HEK293 (cell line): ENCODE data around the gene CHCHD5.

Experiments
- YY1 ChIP-seq: fragments of 450-650 bp; formaldehyde crosslinking; IDR thresholded peaks from 2 replicates; pipeline ENCODE4 v1.5.1; 2018; ENCODE audit warnings: missing biosample characterization, missing genetic modification characterization
- ZNF311 ChIP-seq: fragments of 450-650 bp; formaldehyde crosslinking; IDR thresholded peaks from 2 replicates; pipeline ENCODE4 v1.5.1; 2017; ENCODE audit warnings: missing biosample characterization, missing genetic modification characterization, borderline replicate concordance
- ZNF510 ChIP-seq: fragments of 450-650 bp; formaldehyde crosslinking; IDR thresholded peaks from 2 replicates; pipeline ENCODE4 v1.5.1; 2018; ENCODE audit warnings: mild to moderate bottlenecking, missing genetic modification characterization, missing biosample characterization; ENCODE audit not compliant: insufficient replicate concordance
- ZNF548 ChIP-seq: fragments of 450-650 bp; formaldehyde crosslinking; IDR thresholded peaks from 2 replicates; pipeline ENCODE4 v1.5.1; 2016; ENCODE audit warnings: missing biosample characterization, missing genetic modification characterization
- TF ChIP-seq, protein P1 (sequence below): fragments of 450-650 bp; formaldehyde crosslinking; IDR thresholded peaks from 2 replicates; pipeline ENCODE4 v1.5.1; 2016; ENCODE audit warnings: missing biosample characterization, missing genetic modification characterization, low read depth
- TF ChIP-seq, protein P2 (sequence below): fragments of 450-650 bp; formaldehyde crosslinking; IDR thresholded peaks from 2 replicates; pipeline ENCODE4 v1.5.1; 2016; ENCODE audit warnings: missing biosample characterization, missing genetic modification characterization
- TF ChIP-seq, protein P3 (sequence below): fragments of 450-650 bp; formaldehyde crosslinking; IDR thresholded peaks from 2 replicates; pipeline ENCODE4 v1.5.1; 2016; ENCODE audit warnings: missing biosample characterization, missing genetic modification characterization

DNA sequence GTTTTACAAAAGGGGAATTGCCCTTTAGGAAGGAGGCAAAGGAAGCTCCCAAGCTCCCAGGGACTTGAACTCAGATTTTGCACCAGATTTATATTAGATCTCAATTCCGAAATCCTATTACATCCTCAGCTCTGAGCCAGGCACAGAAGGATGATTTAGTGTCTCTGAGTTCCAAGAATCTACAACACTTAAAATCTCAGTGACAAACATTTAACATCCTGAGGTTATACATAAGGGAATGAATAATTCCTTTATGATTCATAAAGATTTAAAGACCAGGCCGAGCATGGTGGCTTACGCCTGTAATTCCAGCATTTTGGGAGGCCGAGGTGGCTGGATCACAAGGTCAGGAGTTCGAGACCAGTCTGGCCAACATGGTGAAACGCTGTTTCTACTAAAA lies 44.8 kb downstream of the CHCHD5 start:
- TF ChIP-seq, protein P1, sequence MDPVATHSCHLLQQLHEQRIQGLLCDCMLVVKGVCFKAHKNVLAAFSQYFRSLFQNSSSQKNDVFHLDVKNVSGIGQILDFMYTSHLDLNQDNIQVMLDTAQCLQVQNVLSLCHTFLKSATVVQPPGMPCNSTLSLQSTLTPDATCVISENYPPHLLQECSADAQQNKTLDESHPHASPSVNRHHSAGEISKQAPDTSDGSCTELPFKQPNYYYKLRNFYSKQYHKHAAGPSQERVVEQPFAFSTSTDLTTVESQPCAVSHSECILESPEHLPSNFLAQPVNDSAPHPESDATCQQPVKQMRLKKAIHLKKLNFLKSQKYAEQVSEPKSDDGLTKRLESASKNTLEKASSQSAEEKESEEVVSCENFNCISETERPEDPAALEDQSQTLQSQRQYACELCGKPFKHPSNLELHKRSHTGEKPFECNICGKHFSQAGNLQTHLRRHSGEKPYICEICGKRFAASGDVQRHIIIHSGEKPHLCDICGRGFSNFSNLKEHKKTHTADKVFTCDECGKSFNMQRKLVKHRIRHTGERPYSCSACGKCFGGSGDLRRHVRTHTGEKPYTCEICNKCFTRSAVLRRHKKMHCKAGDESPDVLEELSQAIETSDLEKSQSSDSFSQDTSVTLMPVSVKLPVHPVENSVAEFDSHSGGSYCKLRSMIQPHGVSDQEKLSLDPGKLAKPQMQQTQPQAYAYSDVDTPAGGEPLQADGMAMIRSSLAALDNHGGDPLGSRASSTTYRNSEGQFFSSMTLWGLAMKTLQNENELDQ (tag by site-specific recombination): no peak
- TF ChIP-seq ZNF311 (tag by site-specific recombination): no peak
- no peak for TF ChIP-seq YY1 (tag by site-specific recombination)
- TF ChIP-seq, protein P2, sequence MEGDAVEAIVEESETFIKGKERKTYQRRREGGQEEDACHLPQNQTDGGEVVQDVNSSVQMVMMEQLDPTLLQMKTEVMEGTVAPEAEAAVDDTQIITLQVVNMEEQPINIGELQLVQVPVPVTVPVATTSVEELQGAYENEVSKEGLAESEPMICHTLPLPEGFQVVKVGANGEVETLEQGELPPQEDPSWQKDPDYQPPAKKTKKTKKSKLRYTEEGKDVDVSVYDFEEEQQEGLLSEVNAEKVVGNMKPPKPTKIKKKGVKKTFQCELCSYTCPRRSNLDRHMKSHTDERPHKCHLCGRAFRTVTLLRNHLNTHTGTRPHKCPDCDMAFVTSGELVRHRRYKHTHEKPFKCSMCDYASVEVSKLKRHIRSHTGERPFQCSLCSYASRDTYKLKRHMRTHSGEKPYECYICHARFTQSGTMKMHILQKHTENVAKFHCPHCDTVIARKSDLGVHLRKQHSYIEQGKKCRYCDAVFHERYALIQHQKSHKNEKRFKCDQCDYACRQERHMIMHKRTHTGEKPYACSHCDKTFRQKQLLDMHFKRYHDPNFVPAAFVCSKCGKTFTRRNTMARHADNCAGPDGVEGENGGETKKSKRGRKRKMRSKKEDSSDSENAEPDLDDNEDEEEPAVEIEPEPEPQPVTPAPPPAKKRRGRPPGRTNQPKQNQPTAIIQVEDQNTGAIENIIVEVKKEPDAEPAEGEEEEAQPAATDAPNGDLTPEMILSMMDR (tag by site-specific recombination): no peak
- no peak for TF ChIP-seq ZNF510
- no peak for TF ChIP-seq ZNF548 (tag by site-specific recombination)
- TF ChIP-seq, protein P3, sequence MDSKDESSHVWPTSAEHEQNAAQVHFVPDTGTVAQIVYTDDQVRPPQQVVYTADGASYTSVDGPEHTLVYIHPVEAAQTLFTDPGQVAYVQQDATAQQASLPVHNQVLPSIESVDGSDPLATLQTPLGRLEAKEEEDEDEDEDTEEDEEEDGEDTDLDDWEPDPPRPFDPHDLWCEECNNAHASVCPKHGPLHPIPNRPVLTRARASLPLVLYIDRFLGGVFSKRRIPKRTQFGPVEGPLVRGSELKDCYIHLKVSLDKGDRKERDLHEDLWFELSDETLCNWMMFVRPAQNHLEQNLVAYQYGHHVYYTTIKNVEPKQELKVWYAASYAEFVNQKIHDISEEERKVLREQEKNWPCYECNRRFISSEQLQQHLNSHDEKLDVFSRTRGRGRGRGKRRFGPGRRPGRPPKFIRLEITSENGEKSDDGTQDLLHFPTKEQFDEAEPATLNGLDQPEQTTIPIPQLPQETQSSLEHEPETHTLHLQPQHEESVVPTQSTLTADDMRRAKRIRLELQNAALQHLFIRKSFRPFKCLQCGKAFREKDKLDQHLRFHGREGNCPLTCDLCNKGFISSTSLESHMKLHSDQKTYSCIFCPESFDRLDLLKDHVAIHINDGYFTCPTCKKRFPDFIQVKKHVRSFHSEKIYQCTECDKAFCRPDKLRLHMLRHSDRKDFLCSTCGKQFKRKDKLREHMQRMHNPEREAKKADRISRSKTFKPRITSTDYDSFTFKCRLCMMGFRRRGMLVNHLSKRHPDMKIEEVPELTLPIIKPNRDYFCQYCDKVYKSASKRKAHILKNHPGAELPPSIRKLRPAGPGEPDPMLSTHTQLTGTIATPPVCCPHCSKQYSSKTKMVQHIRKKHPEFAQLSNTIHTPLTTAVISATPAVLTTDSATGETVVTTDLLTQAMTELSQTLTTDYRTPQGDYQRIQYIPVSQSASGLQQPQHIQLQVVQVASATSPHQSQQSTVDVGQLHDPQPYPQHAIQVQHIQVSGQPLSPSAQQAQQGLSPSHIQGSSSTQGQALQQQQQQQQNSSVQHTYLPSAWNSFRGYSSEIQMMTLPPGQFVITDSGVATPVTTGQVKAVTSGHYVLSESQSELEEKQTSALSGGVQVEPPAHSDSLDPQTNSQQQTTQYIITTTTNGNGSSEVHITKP (tag by site-specific recombination): no peak
